K562 (cell line): ENCODE data around the gene TMIGD2. TPM values are rescaled to one million over a fixed set of nuclear protein-coding genes. Genes with fewer than 3 reads are reported as not detected.
A peak's percentile ranks its signal among the peaks of the same experiment; 100 is the strongest.

Experiments
- CBX5 ChIP-seq: IDR thresholded peaks from 2 replicates; pipeline ENCODE4 v1.6.1; 2014; ENCODE audit warnings: low read depth, borderline replicate concordance
- CTBP1 ChIP-seq: fragments of 450-650 bp; IDR thresholded peaks from 2 replicates; pipeline ENCODE4 v1.6.1; 2016; ENCODE audit warnings: borderline replicate concordance
- DPF2 ChIP-seq: fragments of 450-650 bp; IDR thresholded peaks from 2 replicates; pipeline ENCODE4 v1.6.1; 2016
- FOXA1 ChIP-seq: fragments of 450-650 bp; IDR thresholded peaks from 2 replicates; pipeline ENCODE4 v1.6.1; 2016; ENCODE audit warnings: mild to moderate bottlenecking, borderline replicate concordance
- FUS ChIP-seq: fragments of 200-400 bp; formaldehyde crosslinking; optimal IDR thresholded peaks from 2 replicates; pipeline ENCODE3; 2017; ENCODE audit warnings: low read depth, low read length
- HES1 ChIP-seq: fragments of 450-650 bp; IDR thresholded peaks from 2 replicates; pipeline ENCODE4 v1.6.1; 2016; ENCODE audit warnings: low read depth, mild to moderate bottlenecking, moderate library complexity
- MTA3 ChIP-seq: fragments of 450-650 bp; formaldehyde crosslinking; IDR thresholded peaks from 2 replicates; pipeline ENCODE4 v1.6.1; 2017; ENCODE audit warnings: mild to moderate bottlenecking, borderline replicate concordance
- NR2C1 ChIP-seq, 2 experiments: fragments of 450-650 bp; IDR thresholded peaks; 2 replicates each; pipeline ENCODE4 v1.6.1; 2017; ENCODE audit warnings: mild to moderate bottlenecking in 2 of 2, antibody characterized with exemption in 1 of 2, inconsistent platforms in 1 of 2, missing compliant biosample characterization in 1 of 2, missing genetic modification characterization in 1 of 2
- SLC30A9 ChIP-seq: fragments of 250-450 bp; sonication (Bioruptor Pico); IDR thresholded peaks from 2 replicates; pipeline ENCODE4 v1.8.0; 2022; ENCODE audit warnings: mild to moderate bottlenecking, moderate library complexity
- SMARCA4 ChIP-seq: fragments of 450-650 bp; IDR thresholded peaks from 2 replicates; pipeline ENCODE4 v1.6.1; 2016
- SNIP1 ChIP-seq: fragments of 450-650 bp; IDR thresholded peaks from 2 replicates; pipeline ENCODE4 v1.7.1; 2017; ENCODE audit warnings: low read depth, mild to moderate bottlenecking
- SREBF2 ChIP-seq: sonication (generic); formaldehyde crosslinking; IDR thresholded peaks from 2 replicates; pipeline ENCODE4 v1.4.0; 2020; ENCODE audit warnings: mild to moderate bottlenecking, missing genetic modification reagents
- THRA ChIP-seq: fragments of 450-650 bp; IDR thresholded peaks from 2 replicates; pipeline ENCODE4 v1.6.1; 2017; ENCODE audit warnings: mild to moderate bottlenecking, moderate library complexity
- TOE1 ChIP-seq, 2 experiments: fragments of 450-650 bp in 1 of 2; sonication (generic) in 1 of 2; formaldehyde crosslinking in 1 of 2; IDR thresholded peaks; 2 replicates each; pipeline versions ENCODE4 v1.7.1 to v1.8.0; 2016 to 2022; ENCODE audit warnings: borderline replicate concordance in 2 of 2, mild to moderate bottlenecking in 2 of 2, antibody characterized with exemption in 1 of 2, inconsistent platforms in 1 of 2, low read depth in 1 of 2, missing genetic modification reagents in 1 of 2, moderate library complexity in 1 of 2
- ZBTB5 ChIP-seq: fragments of 450-650 bp; IDR thresholded peaks from 2 replicates; pipeline ENCODE4 v1.6.1; 2017; ENCODE audit warnings: antibody characterized with exemption
- ZC3H4 ChIP-seq: sonication (generic); formaldehyde crosslinking; IDR thresholded peaks from 2 replicates; pipeline ENCODE4 v1.9.0; 2021; ENCODE audit warnings: missing genetic modification reagents, borderline replicate concordance
- ZFP30 ChIP-seq: fragments of 250-450 bp; sonication (Bioruptor Pico); IDR thresholded peaks from 2 replicates; pipeline ENCODE4 v1.8.0; 2022; ENCODE audit warnings: moderate library complexity, mild to moderate bottlenecking, inconsistent platforms, borderline replicate concordance
- ZNF395 ChIP-seq: fragments of 200-800 bp; sonication (Bioruptor generic); IDR thresholded peaks from 2 replicates; pipeline ENCODE4 v1.6.1; 2017; ENCODE audit warnings: missing genetic modification characterization, missing compliant biosample characterization
- ZNF445 ChIP-seq: fragments of 250-450 bp; sonication (Bioruptor Pico); IDR thresholded peaks from 2 replicates; pipeline ENCODE4 v1.4.0; 2020; ENCODE audit warnings: low read depth, mild to moderate bottlenecking, moderate library complexity
- ZNF655 ChIP-seq: fragments of 250-450 bp; sonication (Bioruptor Pico); IDR thresholded peaks from 2 replicates; pipeline ENCODE4 v1.5.0; 2021
- ZNF780A ChIP-seq: fragments of 250-450 bp; sonication (Bioruptor Pico); IDR thresholded peaks from 2 replicates; pipeline ENCODE4 v1.5.0; 2021; ENCODE audit warnings: mild to moderate bottlenecking
- polyA plus RNA-seq, 8 experiments: library from polyadenylated mRNA; depleted of rRNA in 4 of 8; stranded (reverse) in 5 of 8; unstranded in 3 of 8; fragments of >200 nt; fragmentation: Nextera tagmentation in 2 of 8; fragmentation: Illumina TruSeq in 1 of 8; extraction: Ambion mirVana in 2 of 8; extraction: Trizol in 1 of 8; gene quantifications; 2 replicates each; pipeline versions ENCODE4 v1.2.1 to v1.2.3, GENCODE V29; 2011 to 2014; ENCODE audit warnings: inconsistent platforms in 1 of 8, missing spikeins in 1 of 8
- total RNA-seq, 7 experiments: library from RNA; depleted of rRNA in 6 of 7; stranded (reverse); fragments of >200 nt in 6 of 7; fragmentation: Illumina TruSeq in 2 of 7; extraction: Trizol in 2 of 7; gene quantifications; 2 replicates each; pipeline versions ENCODE4 v1.2.1 to v1.2.3, GENCODE V29; 2011 to 2021; ENCODE audit warnings: low replicate concordance in 1 of 7

Gene TMIGD2
- total and polyA plus RNA-seq, 9 of the 15 experiments (the other 6 are each of a cell fraction or from before 2014, with no cell fraction given) = not detected

- no peak for TF ChIP-seq FUS
- peak; percentile 80 for TF ChIP-seq CTBP1
- no peak for TF ChIP-seq ZNF655 (CRISPR knock-in tag)
- no peak for TF ChIP-seq CBX5
- no peak for TF ChIP-seq THRA
- no peak for TF ChIP-seq ZNF395 (CRISPR knock-in tag)
- TF ChIP-seq ZFP30 = no peak
- no peak for TF ChIP-seq ZNF445 (CRISPR knock-in tag)
- peak; percentile 92 for TF ChIP-seq TOE1 (IDR thresholded peaks at IDR 0.05; ENCODE audit: borderline replicate concordance)
- no peak for TF ChIP-seq TOE1 (CRISPR knock-in tag; IDR thresholded peaks at IDR 0.05; ENCODE audit: borderline replicate concordance, low read depth)
- TF ChIP-seq DPF2 = 0 out of 2 replicates have a peak, but pooled peaks have one; percentile 42
- TF ChIP-seq FOXA1 = no peak
- 0 out of 2 replicates have a peak, but pooled peaks have one; percentile 35 for TF ChIP-seq SMARCA4
- no peak for TF ChIP-seq ZC3H4 (CRISPR knock-in tag)
- no peak for TF ChIP-seq HES1
- TF ChIP-seq SNIP1 = no peak
- no peak for TF ChIP-seq SREBF2 (CRISPR knock-in tag)
- no peak for TF ChIP-seq ZNF780A
- TF ChIP-seq SLC30A9 (CRISPR knock-in tag) = no peak
- TF ChIP-seq MTA3 = peak; percentile 77; the same call in 1 of the 2 replicates
- TF ChIP-seq ZBTB5 = no peak
- peak; percentile 77 for TF ChIP-seq NR2C1 (IDR thresholded peaks at IDR 0.05)
- peak; percentile 70 for TF ChIP-seq NR2C1 (tag; IDR thresholded peaks at IDR 0.05)
These were observed 55.2 kb downstream of the TMIGD2 start, which contains the start of gene YJU2 (continued) for GRCh38 chr19:4246767-4247593.
